PC-3 (cell line): ENCODE data around the gene COMMD7. TPM values are rescaled to one million over a fixed set of nuclear protein-coding genes. Genes with fewer than 3 reads are reported as not detected.
A peak's percentile ranks its signal among the peaks of the same experiment; 100 is the strongest.
"Not testable (repeated sequence)": the region's sequence is repeated elsewhere in the genome, so short reads cannot be mapped to it uniquely, and the experiment has no call there.

ENCODE experiments used
- ATAC-seq: fragments of 200-7000 bp; cut with Tn5 transposase; 2 replicates; pipeline ENCODE4 v1.9.1; 2020; ENCODE audit warnings: mild to moderate bottlenecking, moderate library complexity
- BruUV-seq: library from RNA; stranded (reverse); fragments of 400-500 nt; replicated peaks from 2 replicates; lab custom pipeline; 2021; lab: Mats Ljungman, UMichigan
- CTCF ChIA-PET: fragments of 300-600 bp; sonication (Branson Sonifier 250); formaldehyde crosslinking; loops from one replicate; lab custom pipeline; 2022; ENCODE audit warnings: antibody characterized with exemption; lab: Charles Lee
- POLR2A ChIA-PET: fragments of 300-600 bp; sonication (Branson Sonifier 250); formaldehyde crosslinking; loops from one replicate; lab custom pipeline; 2022; ENCODE audit warnings: antibody characterized with exemption; ENCODE audit not compliant: unreplicated experiment; lab: Charles Lee
- DNase-seq: peaks from one replicate; pipeline ENCODE4 v3.0.0-alpha.2; 2015
- H2AFZ ChIP-seq: fragments of 300-600 bp; sonication (generic); 2 replicates; pipeline ENCODE4 v1.6.0; 2016; ENCODE audit warnings: antibody characterized with exemption, low read length
- H3F3A ChIP-seq: fragments of 300-600 bp; sonication (generic); one replicate; pipeline ENCODE4 v1.6.0; 2017; ENCODE audit warnings: antibody characterized with exemption, low read length, control low read depth, mild to moderate bottlenecking; ENCODE audit not compliant: unreplicated experiment
- H3K27ac ChIP-seq: fragments of 300-600 bp; sonication (generic); 2 replicates; pipeline ENCODE4 v1.5.1; 2016; ENCODE audit warnings: mild to moderate bottlenecking, low read length
- H3K27me3 ChIP-seq: fragments of 300-600 bp; sonication (generic); 2 replicates; pipeline ENCODE4 v1.6.1; 2016; ENCODE audit warnings: low read length, mixed read lengths
- H3K36me3 ChIP-seq: fragments of 300-600 bp; sonication (generic); 2 replicates; pipeline ENCODE4 v1.6.1; 2016; ENCODE audit warnings: low read depth, mixed run types, low read length, mixed read lengths
- H3K4me1 ChIP-seq: fragments of 300-600 bp; sonication (generic); 2 replicates; pipeline ENCODE4 v1.5.1; 2016; ENCODE audit warnings: low read length; ENCODE audit not compliant: insufficient read depth
- H3K4me2 ChIP-seq: fragments of 300-600 bp; sonication (generic); 2 replicates; pipeline ENCODE4 v1.6.0; 2016; ENCODE audit warnings: low read length
- H3K4me3 ChIP-seq: fragments of 300-600 bp; sonication (generic); 2 replicates; pipeline ENCODE4 v1.5.1; 2016; ENCODE audit warnings: mild to moderate bottlenecking, low read length, mixed read lengths
- H3K79me2 ChIP-seq: fragments of 300-600 bp; sonication (generic); 2 replicates; pipeline ENCODE4 v1.6.1; 2017; ENCODE audit warnings: low read length, mixed read lengths
- H3K9ac ChIP-seq: fragments of 300-600 bp; sonication (generic); 2 replicates; pipeline ENCODE4 v1.6.0; 2016; ENCODE audit warnings: mild to moderate bottlenecking, low read length
- H3K9me2 ChIP-seq: fragments of 300-600 bp; sonication (generic); replicated peaks from 2 replicates; pipeline ENCODE4 v1.6.1; 2016; ENCODE audit warnings: mixed run types, low read length, mixed read lengths
- H3K9me3 ChIP-seq: fragments of 300-600 bp; sonication (generic); 2 replicates; pipeline ENCODE4 v1.6.1; 2016; ENCODE audit warnings: low read length, mixed read lengths
- H4K20me1 ChIP-seq: fragments of 300-600 bp; sonication (generic); 2 replicates; pipeline ENCODE4 v1.6.1; 2016; ENCODE audit warnings: low read length, mixed read lengths
- CTCF ChIP-seq: fragments of 300-600 bp; sonication (generic); conservative IDR thresholded peaks from 2 replicates; pipeline ENCODE4 v1.5.1; 2017; ENCODE audit warnings: antibody characterized with exemption, low read depth, mild to moderate bottlenecking, low read length
- EZH2 ChIP-seq: fragments of 300-600 bp; sonication (generic); IDR thresholded peaks from one replicate; pipeline ENCODE4 v1.6.1; 2017; ENCODE audit warnings: antibody characterized with exemption, mild to moderate bottlenecking, low read length; ENCODE audit not compliant: unreplicated experiment
- EZH2phosphoT487 ChIP-seq: fragments of 300-600 bp; sonication (generic); IDR thresholded peaks from 2 replicates; pipeline ENCODE4 v1.6.1; 2018; ENCODE audit warnings: mild to moderate bottlenecking, antibody characterized with exemption, low read length, borderline replicate concordance
- intact Hi-C: fragments of 100-400 bp; cut with micrococcal nuclease; formaldehyde crosslinking; loops from 2 replicates; pipeline ENCODE4 v1.9.0; 2023
- total RNA-seq: library from RNA; depleted of rRNA; stranded (reverse); fragments of >200 nt; gene quantifications from 2 replicates; pipeline ENCODE4 v1.2.3, GENCODE V29; 2014

The COMMD7 gene
- total RNA-seq, 1 experiment from 2014 or later, result 33.5 TPM

GRCh38 chr20:32737371-32738223 is 5.7 kb downstream of the COMMD7 start:
- no peak for TF ChIP-seq EZH2
- TF ChIP-seq CTCF, result no peak
- no peak for TF ChIP-seq EZH2phosphoT487
- Histone ChIP-seq H3F3A (no peaks in the 10 kb centered on the region), H3K4me1 (peaks cover 5% of the 10 kb centered on the region), H2AFZ (no peak overlapping the region), H3K4me3 (no peak overlapping the region), H3K36me3 (no peaks in the 10 kb centered on the region), H3K9me3 (no peaks in the 10 kb centered on the region), H3K27me3 (no peaks in the 10 kb centered on the region), H4K20me1 (no peaks in the 10 kb centered on the region), H3K9me2 (no peaks in the 10 kb centered on the region), H3K9ac (no peak overlapping the region), H3K27ac (peak overlapping the region; percentile 2; the same call in 1 of the 2 replicates), H3K79me2 (peaks cover 6% of the 10 kb centered on the region), H3K4me2 (no peak overlapping the region)
- no TSS peak for BruUV-seq
- intact Hi-C loops, result no loop called here
- ChIA-PET CTCF (interaction anchor here (0.6 to 0.7 kb wide), 4 partner anchors 19 to 213 kb away, joined by 3 to 9 read pairs (median 4); no protein-coding TSS in a partner anchor), POLR2A (interaction anchor here (0.6 kb wide), 2 partner anchors 21 to 194 kb away, joined by 3 to 5 read pairs; no protein-coding TSS in a partner anchor)
- DNase-seq (peak; percentile 26), ATAC-seq (peak; percentile 51)

GRCh38 chr20:32731882-32732266 is 11.4 kb downstream of the COMMD7 start:
- Histone ChIP-seq H3K4me1 (no peaks in the 10 kb centered on the region), H4K20me1 (no peaks in the 10 kb centered on the region), H3K27me3 (no peaks in the 10 kb centered on the region), H3K4me3 (no peak overlapping the region), H3K36me3 (no peaks in the 10 kb centered on the region), H3K4me2 (no peak overlapping the region), H2AFZ (no peak overlapping the region), H3K9ac (no peak overlapping the region), H3K27ac (no peak overlapping the region), H3K79me2 (no peaks in the 10 kb centered on the region), H3F3A (no peaks in the 10 kb centered on the region), H3K9me3 (no peaks in the 10 kb centered on the region), H3K9me2 (no peaks in the 10 kb centered on the region)
- CTCF ChIA-PET, result interaction anchor here (0.7 kb wide), 1 partner anchor 223 kb away, joined by 3 read pairs; no protein-coding TSS in a partner anchor
- no TSS peak for BruUV-seq
- TF ChIP-seq EZH2phosphoT487, result no peak
- no peak for TF ChIP-seq EZH2
- no peak for TF ChIP-seq CTCF
- intact Hi-C loops, result no loop called here
- DNase-seq, result no peak
- no peak for ATAC-seq
- POLR2A ChIA-PET, result no interaction called here

GRCh38 chr20:32729334-32729733 is 13.9 kb downstream of the COMMD7 start:
- H3K4me1 ChIP-seq, CTCF ChIA-PET, intact Hi-C loops, H3K9ac ChIP-seq, H3K79me2 ChIP-seq, H3K4me3 ChIP-seq, H3K4me2 ChIP-seq, H3F3A ChIP-seq, H3K27me3 ChIP-seq, H2AFZ ChIP-seq, DNase-seq, BruUV-seq, H3K9me3 ChIP-seq, H4K20me1 ChIP-seq, ATAC-seq, H3K27ac ChIP-seq, H3K9me2 ChIP-seq, H3K36me3 ChIP-seq, POLR2A ChIA-PET: not testable (repeated sequence)

GRCh38 chr20:32728435-32728834 is 14.8 kb downstream of the COMMD7 start:
- CTCF ChIA-PET, H3K36me3 ChIP-seq, H3K27me3 ChIP-seq, ATAC-seq, BruUV-seq, intact Hi-C loops, H3K4me1 ChIP-seq, H3F3A ChIP-seq, H3K9ac ChIP-seq, H3K9me2 ChIP-seq, H3K4me3 ChIP-seq, H4K20me1 ChIP-seq, H3K27ac ChIP-seq, H3K9me3 ChIP-seq, H2AFZ ChIP-seq, H3K79me2 ChIP-seq, H3K4me2 ChIP-seq, DNase-seq, POLR2A ChIA-PET: not testable (repeated sequence)
